Activated T-helper 9 cell treated with anti-CD3 and anti-CD28 coated beads, Interleukin-2, amount 50 U/mL, for 16 hours (primary cell): ENCODE measurements around the gene PRLR.

Experiments
- DNase-seq: peaks from one replicate; pipeline ENCODE4 v3.0.0-alpha.2; 2020; ENCODE audit warnings: low read depth

The PRLR gene

GRCh38 chr5:35032356-35032755 is 197.9 kb downstream of the PRLR start:
- DNase-seq, result no peak

DNA sequence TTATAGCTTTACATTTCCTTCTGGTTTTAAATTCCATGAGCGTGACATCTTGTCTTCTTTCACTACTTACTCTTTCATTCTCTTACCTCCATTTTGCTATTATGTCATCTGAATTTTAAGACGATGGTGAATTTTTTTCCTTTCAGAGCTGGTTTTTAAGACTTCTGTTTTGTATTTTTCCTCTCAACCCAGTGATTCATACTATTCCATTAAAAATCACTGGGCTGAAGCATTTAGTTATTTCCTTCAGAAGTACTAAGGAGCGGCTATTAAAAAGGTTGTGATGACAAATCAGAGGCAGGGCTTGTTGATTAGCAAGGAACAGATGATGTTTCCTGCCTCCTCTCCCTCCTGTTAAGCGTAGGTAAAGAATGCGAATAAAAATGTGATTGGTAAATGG is 199.0 kb downstream of the PRLR start:
- DNase-seq, result no peak

GRCh38 chr5:35030426-35031100 is 199.7 kb downstream of the PRLR start:
- no peak for DNase-seq

GRCh38 chr5:35029333-35029732 is 201.0 kb downstream of the PRLR start:
- no peak for DNase-seq

- no peak for DNase-seq
Observed at GRCh38 chr5:35026941-35027340, 203.3 kb downstream of the PRLR start.

DNA sequence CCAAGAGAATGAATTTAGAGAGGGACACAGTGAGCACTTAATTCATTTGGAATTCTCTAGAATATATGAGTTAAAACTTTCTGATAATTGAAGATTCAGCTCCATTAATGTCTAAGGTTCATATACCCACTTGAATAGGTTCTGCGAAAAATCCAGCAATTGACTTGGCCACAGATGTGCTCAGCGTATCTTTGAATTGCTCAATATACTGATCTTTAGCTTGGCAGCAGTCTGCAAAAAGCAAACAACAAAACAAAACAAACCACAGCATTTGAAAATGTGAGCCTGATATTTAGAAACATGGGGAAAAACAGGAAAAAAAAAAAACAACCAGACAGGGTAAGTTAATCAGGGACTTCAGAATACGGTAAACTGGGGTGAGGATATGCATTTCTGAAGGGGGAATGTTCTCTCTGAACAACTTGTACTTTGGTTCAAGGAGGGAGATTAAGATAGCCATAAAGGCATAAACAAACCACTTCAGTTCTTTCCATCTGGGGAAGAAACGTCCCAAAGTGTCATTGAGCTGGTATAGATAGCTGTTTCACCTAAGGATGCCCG is 203.9 kb downstream of the PRLR start:
- DNase-seq, result no peak

GRCh38 chr5:35024911-35025510 is 205.3 kb downstream of the PRLR start:
- DNase-seq, result no peak

DNA sequence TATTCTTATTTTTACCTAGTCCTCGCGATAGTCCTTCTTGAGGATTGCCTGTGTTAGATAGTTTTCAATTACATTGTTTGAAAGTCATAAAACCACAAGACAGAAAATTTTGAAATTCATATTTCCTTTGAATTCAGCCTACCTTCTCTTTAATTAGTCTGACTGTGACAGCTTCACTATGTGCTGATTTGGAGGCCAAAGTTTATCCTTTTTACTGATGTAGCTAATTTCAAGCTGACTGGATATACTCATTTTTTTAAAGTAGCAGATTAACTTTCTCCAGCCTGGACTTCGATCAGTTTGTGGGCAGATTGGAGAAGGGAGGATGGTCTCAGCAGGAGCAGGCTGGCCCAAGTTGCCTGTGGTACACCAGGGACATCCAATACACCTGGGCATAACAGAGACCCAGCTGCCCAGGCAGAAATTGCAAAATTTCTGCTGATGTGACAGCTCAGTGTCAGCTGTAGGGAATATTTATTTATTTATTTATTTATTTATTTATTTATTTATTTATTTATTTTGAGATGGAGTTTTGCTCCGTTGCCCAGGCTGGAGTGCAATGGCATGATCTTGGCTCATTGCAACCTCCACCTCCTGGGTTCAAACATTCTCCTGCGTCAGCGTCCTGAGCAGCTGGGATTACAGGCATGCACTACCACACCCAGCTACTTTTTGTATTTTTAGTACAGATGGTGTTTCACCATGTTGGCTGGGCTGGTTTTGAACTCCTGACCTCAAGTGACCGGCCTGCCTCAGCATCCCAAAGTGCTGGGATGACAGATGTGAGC is 206.7 kb downstream of the PRLR start:
- no peak for DNase-seq

DNA sequence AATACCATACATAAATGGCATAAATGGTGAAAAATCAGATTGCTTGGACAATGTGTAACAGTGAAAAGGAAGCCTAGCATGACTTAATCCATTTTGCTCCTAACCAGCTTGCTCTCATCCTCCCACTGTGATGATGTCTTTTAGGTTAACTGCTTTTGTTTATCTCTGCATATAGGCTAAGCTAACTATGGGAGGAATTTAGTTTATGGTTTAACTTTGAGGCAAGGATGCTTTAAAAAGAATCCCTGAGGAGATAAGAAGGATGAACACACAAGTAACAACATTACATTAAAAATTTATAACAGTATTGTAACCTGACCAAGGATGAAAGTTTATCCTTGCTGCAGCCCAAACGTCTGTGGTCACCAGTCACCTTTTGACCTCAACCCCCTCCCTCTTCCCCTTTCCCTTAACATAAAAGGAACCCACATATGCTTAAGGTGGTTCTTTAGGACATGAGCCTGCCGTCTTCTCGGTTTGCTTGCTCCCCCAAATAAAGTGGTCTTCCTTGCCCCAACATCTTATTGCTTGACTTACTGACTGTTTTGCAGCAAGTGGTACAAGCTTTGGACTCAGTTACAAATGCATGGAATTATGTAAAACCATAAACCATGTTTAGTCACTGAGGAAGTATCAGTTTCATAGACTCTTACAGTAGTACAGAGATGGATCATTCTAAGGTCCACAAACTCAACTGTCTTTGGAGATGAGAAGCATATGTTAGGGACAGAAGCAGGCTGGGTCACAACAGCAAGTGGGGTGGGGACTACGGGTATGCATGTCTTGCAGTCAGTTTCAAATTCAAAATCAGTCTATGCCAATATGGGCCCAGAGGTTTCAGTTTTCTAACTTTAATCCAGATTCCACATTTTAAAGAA is 213.9 kb downstream of the PRLR start:
- no peak for DNase-seq

GRCh38 chr5:35015063-35015462 is 215.2 kb downstream of the PRLR start:
- DNase-seq, result no peak

GRCh38 chr5:35012796-35013195 is 217.5 kb downstream of the PRLR start:
- DNase-seq, result no peak

- DNase-seq, result no peak
Observed at GRCh38 chr5:35012365-35012764, 217.9 kb downstream of the PRLR start.

DNA sequence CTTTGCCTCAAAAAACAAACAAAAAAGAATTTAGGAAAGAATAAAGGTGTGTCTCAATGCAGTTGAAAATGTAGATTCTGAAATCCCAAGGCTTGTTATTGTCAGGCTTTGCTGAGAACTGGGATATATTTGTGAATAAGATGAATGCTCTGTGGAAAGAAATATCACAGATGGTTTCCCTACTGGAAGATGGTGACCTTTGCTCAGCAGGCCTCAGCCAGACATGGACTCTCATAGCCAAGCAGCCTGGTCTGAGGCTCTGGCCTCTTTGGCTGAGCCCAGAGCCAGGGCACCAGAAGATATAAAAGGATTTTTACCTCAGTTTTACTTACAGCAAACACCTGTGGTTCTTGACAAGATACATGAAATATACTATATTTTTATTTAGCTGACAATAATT is 219.6 kb downstream of the PRLR start:
- DNase-seq, result no peak

- no peak for DNase-seq
Observed at GRCh38 chr5:35009657-35010056, 220.6 kb downstream of the PRLR start.

- no peak for DNase-seq
Observed at GRCh38 chr5:35009019-35009418, 221.3 kb downstream of the PRLR start.

DNA sequence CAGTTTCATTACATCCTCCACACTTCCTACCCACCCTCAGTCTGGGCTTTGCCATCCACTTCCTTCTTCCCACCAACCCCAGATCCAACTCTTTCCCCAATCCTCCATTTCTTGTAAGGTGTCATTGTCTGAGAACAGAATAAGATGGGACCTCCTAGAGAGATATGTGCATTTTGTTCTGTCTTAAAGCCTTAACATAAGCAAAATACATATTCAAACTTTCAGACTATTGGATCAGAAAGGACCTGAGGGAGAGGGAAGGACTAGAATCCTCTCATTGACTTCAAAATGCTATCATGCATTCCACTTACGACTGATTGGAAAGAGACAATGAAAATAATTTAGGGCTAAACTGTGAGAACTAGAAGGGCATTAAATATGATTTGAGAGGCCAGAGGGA is 225.5 kb downstream of the PRLR start:
- DNase-seq, result no peak

DNA sequence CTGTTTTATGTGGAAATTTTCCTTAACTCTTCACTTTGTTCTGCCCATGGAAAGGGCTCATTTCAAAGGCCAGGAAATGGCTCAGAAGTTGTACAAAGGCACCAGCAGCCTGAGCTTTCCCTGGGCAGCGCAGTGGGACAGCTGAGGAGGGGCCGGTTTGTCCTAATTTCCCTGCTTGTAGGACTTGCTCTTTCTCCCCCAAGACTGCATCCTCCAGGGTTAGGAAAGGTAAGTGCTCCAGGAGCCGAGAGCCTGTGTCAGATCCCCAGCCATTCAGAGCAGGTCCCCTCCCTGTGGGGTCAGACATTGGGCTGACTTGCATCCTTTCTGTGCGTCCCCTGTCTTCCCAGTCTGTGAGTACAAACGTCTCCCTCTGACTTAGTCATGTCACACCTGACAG is 226.1 kb downstream of the PRLR start:
- no peak for DNase-seq

DNA sequence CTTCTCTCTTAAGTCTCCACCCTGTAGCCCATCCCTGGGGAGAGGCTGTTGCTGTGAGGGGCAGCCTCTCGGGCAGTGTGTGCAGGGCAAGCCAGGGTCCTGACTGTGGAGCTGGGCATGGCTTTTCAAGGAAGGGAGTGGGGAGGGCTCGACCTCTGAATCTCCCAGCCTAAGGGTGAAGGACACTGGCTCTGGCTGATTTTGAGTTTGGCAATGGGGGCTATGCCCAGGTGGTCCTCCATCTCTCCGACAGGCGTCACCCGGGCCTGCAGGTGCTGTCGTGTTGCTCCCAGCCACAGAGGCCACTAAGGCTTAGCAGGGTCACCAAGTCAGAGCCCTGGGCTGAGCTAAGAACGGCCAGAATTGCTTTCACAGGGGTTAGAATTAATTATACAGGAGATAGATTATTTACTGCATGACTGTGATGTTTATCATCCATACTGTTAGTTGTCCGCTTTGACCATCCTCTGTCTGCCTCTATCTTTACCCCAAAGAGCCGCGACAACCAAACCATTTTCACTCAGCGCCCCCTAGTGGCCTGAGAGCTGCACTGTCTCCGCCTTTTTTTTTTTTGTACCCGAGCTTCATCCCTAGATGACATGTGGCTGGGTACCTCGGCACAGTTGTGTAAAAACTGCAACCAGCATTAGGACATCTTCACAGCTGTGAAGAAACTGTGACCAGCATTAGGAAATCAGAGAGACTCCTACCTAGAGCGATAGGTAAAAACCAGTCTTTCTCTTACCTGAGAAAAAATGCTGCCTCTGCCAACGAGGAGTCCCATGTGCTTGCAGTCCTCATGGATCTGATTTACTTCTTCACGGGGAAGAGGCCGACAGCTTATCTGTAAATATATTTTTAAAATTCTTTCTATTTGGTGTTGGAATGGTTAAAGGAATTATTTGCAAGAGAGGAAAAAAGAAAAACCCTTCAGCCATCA is 227.0 kb downstream of the PRLR start:
- DNase-seq, result peak; percentile 31

- DNase-seq, result no peak
Observed at GRCh38 chr5:35002459-35002858, 227.8 kb downstream of the PRLR start.

GRCh38 chr5:35001842-35002241 is 228.4 kb downstream of the PRLR start:
- DNase-seq, result no peak
